GM12872 (cell line): ENCODE measurements around the gene STX18.

Experiments used
- TF ChIP-seq, protein P1 (sequence below): IDR thresholded peaks from 3 replicates; pipeline ENCODE4 v1.5.1; 2011; ENCODE audit warnings: low read depth, mild to moderate bottlenecking, low read length, moderate library complexity; ENCODE audit not compliant: insufficient read depth

Gene STX18

DNA sequence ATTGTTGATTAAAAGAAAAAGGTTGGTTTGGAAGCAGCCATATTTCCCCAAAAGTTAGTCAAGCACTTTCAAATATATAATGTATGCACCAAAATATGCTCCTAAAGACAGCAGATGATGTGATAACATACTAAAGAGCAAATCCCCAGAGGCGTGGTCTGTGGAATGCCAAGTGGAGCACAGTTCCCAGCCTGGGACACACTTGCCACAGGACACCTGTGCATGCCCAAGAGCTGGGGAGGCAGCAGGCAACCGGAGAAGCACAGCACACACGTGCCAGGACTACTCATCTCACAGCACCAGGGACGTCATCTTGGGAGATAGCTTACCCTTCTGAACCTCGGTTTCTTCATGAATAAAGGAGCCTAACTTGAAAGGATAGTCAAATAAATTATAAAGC, 12.5 kb downstream of the STX18 start:
- TF ChIP-seq, protein P1, sequence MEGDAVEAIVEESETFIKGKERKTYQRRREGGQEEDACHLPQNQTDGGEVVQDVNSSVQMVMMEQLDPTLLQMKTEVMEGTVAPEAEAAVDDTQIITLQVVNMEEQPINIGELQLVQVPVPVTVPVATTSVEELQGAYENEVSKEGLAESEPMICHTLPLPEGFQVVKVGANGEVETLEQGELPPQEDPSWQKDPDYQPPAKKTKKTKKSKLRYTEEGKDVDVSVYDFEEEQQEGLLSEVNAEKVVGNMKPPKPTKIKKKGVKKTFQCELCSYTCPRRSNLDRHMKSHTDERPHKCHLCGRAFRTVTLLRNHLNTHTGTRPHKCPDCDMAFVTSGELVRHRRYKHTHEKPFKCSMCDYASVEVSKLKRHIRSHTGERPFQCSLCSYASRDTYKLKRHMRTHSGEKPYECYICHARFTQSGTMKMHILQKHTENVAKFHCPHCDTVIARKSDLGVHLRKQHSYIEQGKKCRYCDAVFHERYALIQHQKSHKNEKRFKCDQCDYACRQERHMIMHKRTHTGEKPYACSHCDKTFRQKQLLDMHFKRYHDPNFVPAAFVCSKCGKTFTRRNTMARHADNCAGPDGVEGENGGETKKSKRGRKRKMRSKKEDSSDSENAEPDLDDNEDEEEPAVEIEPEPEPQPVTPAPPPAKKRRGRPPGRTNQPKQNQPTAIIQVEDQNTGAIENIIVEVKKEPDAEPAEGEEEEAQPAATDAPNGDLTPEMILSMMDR: no peak

DNA sequence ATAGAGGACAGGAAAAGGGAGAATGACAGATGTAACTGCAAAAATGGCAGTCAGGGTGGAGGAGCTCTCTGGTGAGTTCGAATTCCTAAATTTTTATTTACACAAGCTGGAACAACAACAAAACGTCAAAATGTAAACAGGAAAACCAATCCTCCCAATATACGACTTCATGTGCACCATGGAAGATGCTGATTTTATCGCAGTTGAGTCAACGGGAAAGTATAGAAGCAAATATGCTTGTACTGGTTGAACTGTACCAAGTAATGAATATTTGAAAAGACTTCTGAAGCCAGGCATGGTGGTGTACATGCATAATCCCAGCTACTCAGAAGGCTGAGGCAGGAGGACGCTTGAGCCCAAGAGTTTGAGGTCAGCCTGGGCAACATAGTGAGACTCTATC, 15.4 kb downstream of the STX18 start:
- TF ChIP-seq, protein P1: no peak

DNA sequence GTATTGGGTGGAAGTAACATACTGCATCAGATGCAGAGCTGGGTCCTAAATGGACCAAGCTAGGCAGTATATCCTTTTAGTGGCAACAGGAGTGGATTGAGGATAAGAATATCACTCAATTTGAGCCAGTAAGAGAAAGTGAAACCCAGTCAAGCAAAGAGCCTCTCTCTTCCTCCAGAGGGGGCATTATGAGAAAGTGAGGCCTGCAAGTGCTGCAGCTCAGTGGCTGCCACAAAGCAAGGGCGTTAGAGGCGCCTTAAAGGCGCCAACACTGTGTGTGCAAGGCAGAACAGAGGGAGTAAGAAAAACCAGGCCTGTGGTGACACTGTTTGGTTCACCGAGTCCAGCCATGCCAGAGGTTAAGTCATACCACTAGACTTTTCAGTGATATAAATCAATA, 17.5 kb downstream of the STX18 start:
- TF ChIP-seq, protein P1: peak; percentile 47

DNA sequence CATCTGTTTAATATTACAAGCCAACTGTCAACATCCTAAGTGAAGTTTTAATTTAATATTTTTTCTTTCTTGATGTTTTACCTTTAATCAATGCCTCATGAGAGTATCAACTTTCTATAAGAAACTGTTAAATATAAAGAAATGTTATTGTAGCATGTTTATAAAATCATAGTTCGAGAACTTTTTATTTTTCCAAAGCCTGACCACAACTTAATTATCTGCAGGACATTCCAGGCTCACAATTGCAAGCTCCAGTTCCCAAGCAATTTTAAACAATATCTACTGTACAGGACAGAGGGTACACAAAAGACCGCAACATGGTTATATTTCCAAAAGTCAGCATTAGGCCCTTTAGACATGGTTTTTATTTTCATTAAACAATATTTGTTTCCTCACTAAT, 20.1 kb downstream of the STX18 start:
- TF ChIP-seq, protein P1: no peak

DNA sequence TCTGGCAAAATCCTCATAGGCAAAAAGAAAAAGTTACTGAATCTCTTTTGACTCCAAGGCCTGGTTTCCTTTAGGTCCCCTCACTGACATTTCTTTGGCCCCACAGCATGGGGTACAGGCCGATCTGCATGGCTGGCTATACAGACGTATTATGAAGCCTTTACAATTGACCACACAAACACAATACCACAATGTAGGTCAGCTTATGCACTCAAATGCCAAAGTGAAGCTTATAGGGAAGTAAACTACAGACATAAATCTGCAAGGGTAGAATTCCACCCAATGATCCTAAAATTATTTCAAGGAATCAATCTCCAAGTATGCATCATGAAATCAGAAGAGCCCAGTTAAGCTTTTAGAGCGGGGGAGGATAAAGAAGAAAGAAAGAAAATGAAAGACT, 20.7 kb downstream of the STX18 start:
- TF ChIP-seq, protein P1: no peak

DNA sequence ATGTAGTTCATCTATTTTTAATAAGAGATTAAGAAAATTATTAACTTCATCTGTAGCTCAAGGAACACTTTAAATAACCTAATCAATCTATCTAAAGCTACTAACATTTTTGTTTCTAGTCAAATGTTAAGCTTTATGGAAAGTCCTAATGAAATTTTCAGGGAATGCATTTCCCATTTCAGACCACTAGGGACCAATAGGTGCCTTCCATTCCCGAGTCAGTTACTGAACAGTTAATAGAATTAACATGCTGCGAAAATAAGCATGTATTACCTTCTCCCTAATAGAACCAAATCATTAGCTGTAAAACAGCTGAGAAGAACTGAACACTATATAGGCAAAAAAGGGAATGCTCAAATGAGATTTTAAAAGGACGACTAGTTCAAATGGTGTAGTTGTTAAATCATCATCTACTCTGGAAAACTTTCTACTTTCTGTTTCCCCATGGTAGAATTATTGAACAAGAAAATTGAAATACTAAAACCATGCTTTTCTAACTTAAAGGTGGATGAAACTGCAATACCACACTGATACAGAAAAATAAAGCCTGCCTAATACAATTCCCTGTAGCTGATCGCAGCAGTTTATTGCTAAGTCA, 22.5 kb downstream of the STX18 start:
- TF ChIP-seq, protein P1: peak; percentile 40; the same call in 2 of the 3 replicates

DNA sequence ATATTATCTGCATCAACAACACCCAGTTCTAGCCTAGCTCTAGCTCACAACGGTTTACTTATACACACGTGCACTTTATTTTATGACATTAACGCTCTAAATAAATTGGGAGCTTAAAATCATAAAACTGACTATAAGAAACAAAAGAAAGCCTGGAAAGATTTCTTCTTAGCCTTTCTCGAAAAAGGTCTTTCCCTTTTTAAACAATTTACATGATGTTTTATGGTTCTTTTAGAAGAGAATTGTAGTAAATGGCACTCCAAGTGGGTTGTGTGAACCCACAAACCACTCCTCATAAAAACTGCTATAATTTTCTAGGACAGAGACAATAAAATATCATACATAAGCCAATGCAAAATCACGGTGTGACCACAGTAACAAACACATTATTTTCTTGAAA, 23.1 kb downstream of the STX18 start:
- TF ChIP-seq, protein P1: no peak

DNA sequence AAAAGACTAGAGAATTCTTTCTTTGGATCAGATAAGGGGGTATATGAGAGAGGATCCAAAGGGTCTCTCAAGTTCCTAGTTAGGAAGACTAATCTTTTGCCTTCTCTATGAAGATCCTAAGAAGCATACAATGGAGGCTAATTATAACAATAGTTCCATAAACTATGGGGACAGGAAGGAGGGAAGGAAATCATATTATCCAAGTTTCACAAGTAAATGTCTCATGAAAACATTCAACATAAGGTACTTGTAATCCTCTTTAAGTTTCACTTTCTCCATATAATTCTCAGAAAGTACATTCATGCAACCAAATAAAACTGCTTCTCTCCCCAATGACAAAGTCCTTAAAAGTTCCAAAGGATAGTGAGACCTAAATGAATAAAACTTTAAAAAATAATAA, 27.1 kb downstream of the STX18 start:
- TF ChIP-seq, protein P1: no peak
